Measurements from ENCODE around the gene BCAT1.

BCAT1 gene, protein sequence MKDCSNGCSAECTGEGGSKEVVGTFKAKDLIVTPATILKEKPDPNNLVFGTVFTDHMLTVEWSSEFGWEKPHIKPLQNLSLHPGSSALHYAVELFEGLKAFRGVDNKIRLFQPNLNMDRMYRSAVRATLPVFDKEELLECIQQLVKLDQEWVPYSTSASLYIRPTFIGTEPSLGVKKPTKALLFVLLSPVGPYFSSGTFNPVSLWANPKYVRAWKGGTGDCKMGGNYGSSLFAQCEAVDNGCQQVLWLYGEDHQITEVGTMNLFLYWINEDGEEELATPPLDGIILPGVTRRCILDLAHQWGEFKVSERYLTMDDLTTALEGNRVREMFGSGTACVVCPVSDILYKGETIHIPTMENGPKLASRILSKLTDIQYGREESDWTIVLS

DNA sequence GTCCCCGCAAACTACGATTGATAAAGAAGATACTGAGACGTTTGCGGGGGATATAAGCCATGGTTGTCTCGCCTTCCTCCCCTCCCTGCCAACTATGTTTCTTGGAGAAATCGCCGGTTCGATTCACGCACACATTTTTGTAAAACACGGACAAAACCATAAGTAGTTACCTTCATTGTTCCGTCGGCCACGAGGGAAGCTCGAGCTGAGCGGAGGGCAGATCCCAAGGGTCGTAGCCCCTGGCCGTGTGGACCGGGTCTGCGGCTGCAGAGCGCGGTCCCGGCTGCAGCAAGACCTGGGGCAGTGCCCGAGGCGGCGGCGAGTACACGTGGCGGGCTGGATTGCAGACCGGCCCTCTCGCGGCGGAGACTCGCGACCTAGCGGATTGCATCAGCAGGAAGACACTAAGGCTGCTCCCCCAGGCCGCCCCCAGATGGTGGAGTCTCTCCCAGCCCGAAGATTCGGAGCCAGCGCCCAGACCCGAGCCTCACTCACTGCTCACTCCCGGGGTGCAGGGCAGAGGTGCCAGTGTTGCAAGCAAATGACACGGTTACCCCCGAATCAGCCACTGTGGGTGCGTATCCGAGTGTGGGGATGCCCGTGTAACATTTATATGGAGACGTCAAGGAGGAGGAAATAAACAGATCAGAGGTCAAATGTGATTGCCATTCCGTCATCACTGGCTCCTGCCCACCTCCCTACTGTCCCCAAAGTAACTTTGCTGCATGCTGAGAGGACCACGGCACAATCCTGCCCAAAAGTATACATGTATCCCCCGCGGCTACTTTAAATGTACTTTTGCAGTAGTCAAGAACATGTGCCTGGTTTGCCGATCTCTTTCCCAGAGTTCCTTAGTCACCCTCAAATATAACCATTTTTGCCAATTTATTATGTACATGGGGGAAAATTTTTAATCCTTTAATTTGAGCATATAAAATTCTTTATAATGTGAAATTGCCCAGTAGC, at the start of gene BCAT1:
TSS of gene BCAT1 (minus strand) at position 345 of the 966 bp plus-strand sequence. CDS start at position 176, 169 bp downstream.
- peak in 1 of 2 donors; percentile 49 for DNase-seq (ENCODE audit: low read depth in 2 of 2)

DNA sequence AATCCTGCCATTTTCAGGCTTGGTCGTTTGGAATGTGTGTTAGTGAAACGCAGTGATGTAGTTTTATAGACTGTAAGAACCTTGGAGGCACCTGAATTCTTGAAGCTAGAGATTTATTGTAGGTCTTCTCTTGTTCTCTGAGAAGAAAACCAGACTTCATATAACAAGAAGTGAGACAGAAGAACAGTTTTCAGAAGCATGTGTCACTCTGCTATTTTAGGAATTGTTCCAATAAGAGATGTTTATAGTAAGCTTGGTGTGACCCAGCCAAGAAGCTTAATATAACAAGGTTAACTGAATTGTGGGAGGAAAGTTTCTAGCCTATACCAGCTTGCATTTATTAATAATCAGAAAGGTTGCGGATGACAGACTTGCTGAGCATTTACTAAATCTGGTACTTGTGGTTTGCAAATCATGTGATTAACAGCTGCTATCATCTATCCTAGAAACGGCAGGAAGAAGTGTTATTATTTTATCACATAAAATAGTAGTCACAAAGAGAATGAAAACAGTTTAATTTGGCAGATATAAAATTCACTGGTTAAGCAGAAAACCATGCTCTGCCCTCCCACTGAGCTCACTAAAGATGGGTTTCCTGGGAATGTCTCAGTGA, 49.2 kb upstream of the BCAT1 start:
- no peak for DNase-seq (ENCODE audit: low read depth in 2 of 2)

DNA sequence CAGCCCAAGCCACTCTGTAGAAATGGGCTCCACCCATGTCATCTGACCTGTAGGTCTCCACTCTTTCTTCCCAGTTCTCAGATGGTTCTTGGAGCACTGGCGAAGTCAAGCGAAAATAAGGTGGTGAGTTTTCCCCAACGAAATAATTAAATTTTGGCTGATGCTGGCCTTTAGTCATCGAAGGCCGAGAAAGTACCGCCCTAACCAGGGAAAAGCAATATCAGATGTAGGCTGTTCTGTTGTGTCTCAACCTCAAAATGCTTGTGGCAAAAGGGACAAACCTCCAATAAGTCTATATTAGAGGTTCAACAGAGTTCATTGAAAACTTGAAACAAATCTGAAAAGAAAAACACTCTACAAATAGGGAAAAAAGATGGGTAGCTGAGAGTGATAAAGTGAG, 48.6 kb upstream of the BCAT1 start:
- DNase-seq (ENCODE audit: low read depth in 2 of 2): no peak

DNA sequence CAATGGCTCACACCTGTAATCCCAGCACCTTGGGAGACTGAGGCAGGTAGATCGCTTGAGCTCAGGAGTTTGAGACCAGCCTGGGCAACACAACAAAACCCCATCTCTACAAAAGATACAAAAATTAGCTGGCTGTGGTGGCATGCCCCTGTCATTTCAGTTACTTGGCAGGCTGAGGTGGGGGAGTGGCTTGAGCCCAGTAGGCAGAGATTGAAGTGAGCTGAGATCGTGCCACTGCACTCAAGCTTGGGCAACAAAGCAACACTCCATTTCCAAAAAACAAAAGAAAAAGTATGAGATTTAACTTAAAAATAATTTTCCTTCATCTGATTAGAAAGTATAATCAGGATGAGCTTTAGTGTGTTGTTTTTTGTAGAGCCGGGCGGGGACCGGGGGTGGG, 47.9 kb upstream of the BCAT1 start:
- DNase-seq (ENCODE audit: low read depth in 2 of 2): no peak

DNA sequence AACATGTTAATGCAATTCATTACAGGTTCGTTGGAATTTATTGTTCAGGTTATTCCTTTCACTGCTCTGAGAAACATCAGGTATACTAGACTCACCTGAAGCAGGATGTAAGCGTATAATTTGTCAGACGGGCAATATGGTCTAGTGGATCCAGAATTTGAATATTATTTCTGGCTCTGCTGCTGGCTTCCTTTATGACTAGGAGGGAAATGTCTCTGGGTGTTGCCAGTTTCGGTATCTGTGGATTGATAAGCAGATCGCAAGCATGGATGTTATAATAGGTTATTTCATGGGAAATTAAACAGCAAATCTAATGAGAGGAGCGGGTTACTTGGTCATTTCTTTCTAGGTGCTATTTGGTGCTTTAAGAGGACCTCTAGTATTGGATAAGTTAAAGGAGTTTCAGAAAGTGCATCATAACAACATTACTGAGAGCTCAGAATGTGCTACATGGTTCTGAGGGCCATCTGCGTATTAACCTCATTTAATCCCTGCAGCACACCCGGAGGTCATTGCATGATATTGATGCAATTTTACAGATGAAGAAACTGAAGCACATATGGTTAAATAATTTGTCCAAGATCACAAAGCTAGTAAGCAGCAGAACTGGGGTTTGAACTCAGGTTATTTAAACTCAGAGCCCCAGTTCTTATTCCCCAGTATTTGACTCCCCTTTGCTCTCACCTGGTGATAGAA, 47.3 kb upstream of the BCAT1 start:
- DNase-seq (ENCODE audit: low read depth in 2 of 2): no peak

DNA sequence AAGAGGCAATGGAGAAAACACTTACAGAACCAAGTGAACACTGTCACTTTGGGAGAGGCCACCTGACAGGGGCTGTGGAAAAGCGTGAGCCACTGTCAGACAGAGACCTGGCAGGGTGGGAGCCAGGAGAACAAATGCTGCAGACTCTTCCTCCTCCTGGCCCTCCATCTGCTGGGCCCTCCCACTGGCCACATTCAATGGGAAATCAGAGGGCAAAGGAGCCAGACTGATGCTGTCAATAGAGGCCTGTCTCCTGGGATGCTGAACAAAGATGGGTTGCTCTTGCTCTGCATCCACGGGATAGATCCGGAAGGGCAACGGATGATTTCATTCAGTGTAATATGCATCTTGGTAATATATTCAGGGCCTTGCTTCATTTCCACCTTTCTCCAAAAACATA, 44.9 kb upstream of the BCAT1 start:
- DNase-seq (ENCODE audit: low read depth in 2 of 2): no peak

DNA sequence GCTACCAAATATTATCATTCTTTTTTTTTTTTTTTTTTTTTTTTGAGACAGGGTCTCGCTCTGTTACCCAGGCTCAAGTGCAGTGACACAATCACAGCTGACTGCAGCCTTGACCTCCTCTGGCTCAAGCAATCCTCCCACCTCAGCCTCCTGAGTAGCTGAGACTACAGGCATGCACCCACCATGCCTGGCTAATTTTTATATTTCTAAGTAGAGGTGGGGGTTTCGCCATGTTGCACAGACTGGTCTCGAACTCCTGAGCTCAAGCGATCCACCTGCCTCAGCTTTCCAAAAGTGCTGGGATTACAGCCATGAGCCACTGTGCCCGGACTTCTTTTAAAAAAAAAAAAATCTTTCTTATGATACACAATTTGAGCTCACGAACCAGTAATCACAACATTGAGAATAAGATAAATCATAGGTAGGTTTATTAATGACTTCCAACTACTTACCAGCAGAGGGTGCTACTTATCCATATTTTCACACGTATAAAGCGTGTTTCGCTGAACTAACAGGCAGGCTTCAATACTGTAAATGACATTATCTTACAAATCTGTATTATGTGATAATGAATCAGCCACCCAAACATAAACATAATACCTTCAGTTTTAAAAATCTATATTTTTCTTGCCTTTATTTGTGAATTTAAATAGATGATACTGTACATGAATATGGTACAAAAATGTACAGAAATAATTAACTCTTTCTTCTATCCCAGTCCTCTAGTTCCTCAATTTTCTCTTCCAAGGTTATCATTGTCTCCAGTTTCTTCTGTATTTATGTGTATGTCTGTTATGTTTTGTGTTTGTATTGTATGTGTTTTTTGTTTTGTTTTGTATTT, 42.5 kb upstream of the BCAT1 start:
- no peak for DNase-seq (ENCODE audit: low read depth in 2 of 2)

DNA sequence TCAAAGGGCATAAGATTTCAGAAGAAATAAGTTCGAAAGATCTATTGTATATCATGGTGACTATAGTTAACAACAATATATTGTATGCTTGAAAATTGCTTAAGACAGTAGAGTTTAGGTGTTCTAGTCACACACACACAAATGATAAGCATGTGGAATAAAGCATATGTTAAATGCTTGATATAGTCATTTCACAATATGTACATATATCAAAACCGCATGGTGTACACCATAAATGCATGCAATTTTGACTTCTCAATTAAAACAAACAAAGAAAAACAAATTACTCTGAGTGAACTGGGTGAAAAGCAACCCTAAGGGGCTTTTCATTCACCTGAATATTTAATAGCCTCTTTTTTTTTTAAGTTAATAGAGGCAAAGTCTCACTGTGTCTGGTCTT, 40.3 kb upstream of the BCAT1 start:
- DNase-seq (ENCODE audit: low read depth in 2 of 2): no peak

DNA sequence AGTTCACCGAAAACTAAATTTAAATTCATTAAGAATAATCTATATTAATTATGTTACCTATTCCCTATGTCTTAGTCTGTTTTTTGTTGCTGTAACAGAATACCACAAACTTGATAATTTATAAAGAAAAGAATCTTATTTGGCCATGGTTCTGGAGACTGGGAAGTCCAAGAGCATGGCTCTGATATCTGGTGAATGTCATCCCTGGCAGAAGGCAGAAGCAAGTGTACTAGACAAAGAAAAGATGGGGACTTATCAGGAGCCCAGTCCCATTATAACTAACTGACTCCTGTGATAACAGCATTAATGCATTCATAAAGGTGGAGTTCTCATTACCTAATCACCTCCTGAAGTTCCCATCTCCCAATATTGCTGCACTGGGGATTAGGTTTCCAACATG, 33.3 kb upstream of the BCAT1 start:
- no peak for DNase-seq (ENCODE audit: low read depth in 2 of 2)

DNA sequence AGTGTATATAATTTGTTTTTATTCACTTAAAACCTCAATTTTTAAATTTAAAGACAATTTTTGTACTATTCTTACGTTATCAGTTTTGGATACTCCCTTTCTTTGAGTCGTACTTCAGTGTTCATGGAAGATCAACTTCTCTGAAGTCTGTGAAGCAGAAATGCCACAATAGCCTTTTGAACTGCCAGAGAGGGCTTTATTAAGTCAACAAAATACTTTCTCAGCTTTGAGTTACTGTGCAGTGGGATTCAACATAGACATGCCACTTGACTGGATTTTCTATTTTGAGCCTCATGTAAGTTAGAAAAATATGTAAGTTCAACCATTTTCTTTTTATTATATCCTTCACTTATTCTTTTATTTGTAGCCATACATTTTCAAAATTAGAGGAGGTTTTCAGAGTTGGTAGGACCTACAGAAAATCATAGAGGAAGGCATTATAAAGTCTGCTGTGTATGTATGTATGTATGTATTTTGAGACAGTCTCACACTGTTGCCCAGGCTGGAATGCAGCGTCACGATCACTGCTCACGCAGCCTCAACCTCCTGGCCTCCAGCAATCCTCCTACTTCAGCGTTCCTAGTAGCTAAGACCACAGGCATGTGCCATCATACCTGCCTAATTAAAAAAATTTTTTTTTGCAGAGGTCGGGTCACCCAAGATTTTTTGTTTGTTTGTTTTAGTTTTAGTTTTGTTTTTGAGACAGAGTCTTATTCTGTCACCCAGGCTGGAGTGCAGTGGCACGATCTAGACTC, 31.3 kb upstream of the BCAT1 start:
- DNase-seq (ENCODE audit: low read depth in 2 of 2): no peak

DNA sequence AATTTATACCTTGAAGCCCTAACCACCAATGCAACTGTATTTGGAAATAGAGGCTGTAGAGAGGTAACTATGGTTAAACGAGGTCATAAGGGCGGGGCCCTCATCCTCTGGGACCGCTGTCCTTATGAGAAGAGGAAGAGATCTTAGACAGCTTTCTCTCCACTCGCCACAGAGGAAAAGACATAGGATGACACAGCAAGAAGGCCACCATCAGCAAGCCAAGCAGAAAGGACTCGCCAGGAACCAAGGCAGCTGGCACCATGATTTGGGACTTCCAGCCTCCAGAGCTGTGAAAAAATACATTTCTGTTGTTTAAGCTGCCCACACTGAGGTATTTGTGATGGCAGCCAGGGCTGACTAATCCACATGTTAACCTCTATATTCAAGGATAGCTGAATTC, 30.4 kb upstream of the BCAT1 start:
- DNase-seq (ENCODE audit: low read depth in 2 of 2): no peak

DNA sequence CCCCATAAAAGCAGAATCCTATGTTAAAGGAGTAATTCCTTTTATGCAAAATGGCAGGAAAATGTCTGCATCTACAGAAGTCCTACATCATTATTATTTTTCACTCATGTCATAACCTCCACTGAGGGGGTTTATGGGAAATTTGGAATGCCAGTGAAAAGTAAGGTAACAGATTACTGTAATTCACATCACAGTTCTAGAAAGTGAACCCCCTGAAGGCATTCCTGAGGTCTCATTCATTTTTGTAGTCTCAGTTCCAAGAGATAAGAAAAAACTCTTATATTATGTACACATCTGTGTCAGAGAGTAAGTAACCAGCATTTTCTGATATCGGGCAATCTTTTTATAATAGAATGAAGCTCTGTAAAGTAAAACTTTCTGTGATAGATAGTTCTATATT, 28.8 kb upstream of the BCAT1 start:
- DNase-seq (ENCODE audit: low read depth in 2 of 2): no peak

DNA sequence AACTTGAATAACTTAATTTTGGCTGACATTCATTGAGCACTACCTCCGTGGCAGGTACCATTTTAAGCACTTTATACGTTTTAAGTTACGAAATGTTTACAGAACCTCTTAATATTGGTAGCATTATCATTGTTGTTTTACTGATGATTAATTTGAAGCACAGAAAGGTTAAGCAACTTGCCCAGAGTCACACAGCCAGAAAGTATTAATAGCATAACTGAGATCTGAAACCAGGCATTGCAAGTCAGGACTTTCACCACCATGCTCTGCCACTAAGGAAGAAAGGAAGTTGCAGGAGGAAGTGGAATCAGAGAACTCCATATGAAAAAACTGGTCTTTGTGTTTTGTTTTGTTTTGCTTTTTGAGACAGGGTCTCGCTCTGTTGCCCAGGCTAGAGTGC, 28.2 kb upstream of the BCAT1 start:
- no peak for DNase-seq (ENCODE audit: low read depth in 2 of 2)

DNA sequence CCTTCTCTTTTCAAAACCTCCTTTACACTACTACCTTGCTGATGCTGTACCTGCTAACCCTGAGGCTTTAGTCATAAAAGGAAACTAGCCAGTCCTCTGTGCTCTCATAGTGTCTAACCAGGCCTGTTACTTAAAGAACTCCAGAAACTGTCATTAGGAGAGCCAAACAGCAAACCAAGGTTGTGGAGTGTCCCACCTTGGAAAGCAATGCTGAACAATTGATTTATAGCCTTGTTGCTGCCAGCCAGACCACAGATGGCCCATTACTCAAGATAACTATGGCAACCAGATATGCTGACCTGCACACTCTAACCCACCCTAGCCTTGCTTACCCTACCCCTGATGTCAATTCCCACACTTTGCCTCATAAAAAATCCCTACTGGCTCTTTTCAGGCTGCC, 26.5 kb upstream of the BCAT1 start:
- DNase-seq (ENCODE audit: low read depth in 2 of 2): no peak

DNA sequence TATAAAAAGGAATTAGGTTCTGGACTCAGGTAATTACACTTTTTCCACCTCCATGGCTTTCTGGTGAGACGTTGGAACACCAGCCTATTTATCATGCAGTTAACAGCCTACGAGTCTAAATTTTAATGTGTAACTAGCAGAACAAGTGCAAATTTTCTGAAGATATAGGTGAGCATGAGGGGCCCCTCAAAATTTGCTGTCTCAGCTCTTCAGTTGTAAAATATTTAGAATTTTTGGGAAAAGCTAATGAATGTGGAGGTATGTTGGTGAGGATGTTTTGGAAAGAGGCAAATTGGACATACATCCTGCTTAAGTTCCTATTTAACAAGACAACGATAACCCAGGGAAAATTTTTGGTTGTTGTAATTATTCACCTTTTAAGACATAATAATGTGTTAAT, 25.3 kb upstream of the BCAT1 start:
- DNase-seq (ENCODE audit: low read depth in 2 of 2): no peak

DNA sequence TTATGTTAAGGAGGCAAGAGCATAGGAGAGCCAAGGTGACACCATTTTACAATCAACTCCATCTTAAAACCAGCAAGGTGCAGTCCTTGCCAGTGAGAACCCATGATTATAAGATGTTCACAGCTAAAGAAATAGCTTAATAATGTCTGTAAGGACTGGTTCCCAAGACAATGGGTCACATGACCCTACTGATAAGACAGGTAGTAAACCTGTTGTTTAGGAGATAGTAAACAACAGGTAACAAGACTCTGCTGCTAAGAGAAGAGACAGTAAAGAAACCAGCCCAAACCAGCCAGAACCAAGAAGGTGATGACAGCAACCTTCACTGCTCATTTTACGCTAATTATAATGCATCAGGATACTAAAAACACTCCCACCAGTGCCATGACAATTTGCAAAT, 23.2 kb upstream of the BCAT1 start:
- DNase-seq (ENCODE audit: low read depth in 2 of 2): no peak

DNA sequence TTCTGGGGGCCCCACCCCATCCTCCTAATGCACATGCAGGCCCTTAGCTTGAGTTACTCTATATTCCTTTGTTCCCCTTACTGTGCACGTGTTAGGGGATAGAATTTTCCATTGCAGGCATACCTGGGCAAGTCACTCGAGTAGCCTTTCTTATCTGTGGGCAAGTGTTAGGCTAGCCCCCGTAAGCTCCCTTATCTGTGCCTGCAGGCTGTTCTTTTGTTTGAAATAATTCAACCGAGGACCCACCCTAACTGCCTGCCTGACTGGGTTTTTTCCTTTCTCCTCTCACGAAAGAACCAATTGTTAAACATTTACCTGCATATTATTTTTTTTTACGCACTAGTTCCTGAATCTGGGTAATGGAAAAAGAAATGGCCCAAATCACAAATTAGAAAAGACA, 21.3 kb upstream of the BCAT1 start:
- DNase-seq (ENCODE audit: low read depth in 2 of 2): no peak

DNA sequence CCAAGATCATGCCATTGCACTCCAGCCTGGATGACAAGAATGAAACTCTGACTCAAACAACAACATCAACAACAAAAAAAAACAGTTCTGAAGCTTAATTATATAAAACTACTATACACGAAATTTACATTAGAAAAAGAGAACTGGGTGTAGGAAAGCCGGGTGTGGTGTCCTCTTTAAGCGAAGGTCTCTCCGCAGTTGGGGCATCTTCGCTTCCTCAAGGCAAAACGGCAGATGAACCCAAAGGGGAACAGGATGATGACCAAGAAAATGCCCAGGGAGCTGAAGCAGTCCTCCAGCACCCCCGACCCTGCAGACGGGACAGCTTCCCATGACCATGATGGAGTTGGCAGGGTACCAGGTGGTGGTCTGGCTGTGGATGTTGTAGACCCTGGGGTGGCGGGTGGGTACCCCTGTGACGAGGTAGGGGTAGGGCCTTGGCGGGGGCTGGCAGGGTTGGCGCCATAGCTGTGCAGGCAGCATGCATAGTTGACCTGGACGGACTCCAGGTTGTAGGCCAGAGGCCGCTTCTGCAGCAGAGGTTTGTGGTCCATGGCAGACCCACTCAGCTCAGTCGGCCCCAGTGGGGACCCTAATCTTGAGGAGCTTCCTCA, 18.2 kb upstream of the BCAT1 start:
- no peak for DNase-seq (ENCODE audit: low read depth in 2 of 2)

DNA sequence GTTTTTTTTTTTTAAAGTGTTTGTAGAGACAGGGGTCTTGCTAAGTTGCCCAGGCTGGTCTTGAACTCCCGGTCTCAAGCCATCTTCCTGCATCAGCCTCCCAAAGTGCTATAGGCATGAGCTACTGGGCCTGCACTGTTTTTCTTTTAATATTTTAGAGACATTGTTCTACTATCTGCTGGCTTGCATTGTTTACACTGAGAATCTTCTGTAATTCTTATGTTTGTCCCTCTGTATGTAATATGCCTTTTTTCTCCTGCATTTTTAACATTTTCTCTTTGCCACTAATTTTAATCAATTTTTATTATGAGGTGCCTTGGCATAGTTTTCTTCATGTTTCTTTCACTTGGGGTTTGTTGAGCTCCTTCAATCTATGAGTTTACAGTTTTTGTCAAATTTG, 15.4 kb upstream of the BCAT1 start:
- no peak for DNase-seq (ENCODE audit: low read depth in 2 of 2)
